Transverse colon (tissue), 4 donors: ENCODE data around the gene LRRC75A. TPM values are rescaled to one million over a fixed set of nuclear protein-coding genes. Genes with fewer than 3 reads are reported as not detected.
"Not testable (repeated sequence)": the region's sequence is repeated elsewhere in the genome, so short reads cannot be mapped to it uniquely, and the experiment has no call there.

Experiments used
- DNase-seq: peaks from one replicate; pipeline ENCODE4 v3.0.0-alpha.2; 2019
- H3K27ac ChIP-seq, 4 donors: fragments of 200-600 bp; sonication (generic); 2 replicates each; pipeline ENCODE4 v1.5.1; 2016 to 2018; ENCODE audit warnings: inconsistent platforms in 4 of 4
- H3K27me3 ChIP-seq: fragments of 200-600 bp; sonication (generic); 2 replicates; pipeline ENCODE4 v1.5.1; 2017; ENCODE audit warnings: inconsistent platforms
- H3K36me3 ChIP-seq, 4 donors: fragments of 200-600 bp; sonication (generic); 2 replicates each; pipeline ENCODE4 v1.5.1; 2017 to 2019; ENCODE audit warnings: inconsistent platforms in 4 of 4
- H3K4me1 ChIP-seq, 4 donors: fragments of 200-600 bp; sonication (generic); 2 replicates each; pipeline ENCODE4 v1.5.1; 2017 to 2020; ENCODE audit warnings: inconsistent platforms in 4 of 4
- H3K4me3 ChIP-seq, 4 donors: fragments of 200-600 bp; sonication (generic); 1 replicate in 1 of 4; 2 replicates in 3 of 4; pipeline versions ENCODE4 v1.5.1 to v1.6.1; 2017 to 2019; ENCODE audit warnings: inconsistent platforms in 4 of 4
- H3K9me3 ChIP-seq, 2 donors: fragments of 200-600 bp; sonication (generic); 2 replicates each; pipeline ENCODE4 v1.5.1; 2017 to 2019; ENCODE audit warnings: inconsistent platforms in 2 of 2
- CTCF ChIP-seq, 5 experiments: fragments of 200-600 bp in 3 of 5; fragments of 450-650 bp in 2 of 5; sonication (generic) in 3 of 5; IDR thresholded peaks; 1 replicate in 2 of 5; 2 replicates in 3 of 5; pipeline ENCODE4 v1.5.1; 2016 to 2017; ENCODE audit warnings: antibody characterized with exemption in 5 of 5, inconsistent platforms in 3 of 5, mild to moderate bottlenecking in 2 of 5, moderate library complexity in 1 of 5
- EP300 ChIP-seq: sonication (generic); formaldehyde crosslinking; IDR thresholded peaks from one replicate; pipeline ENCODE4 v1.6.1; 2017; ENCODE audit warnings: antibody characterized with exemption, low read depth
- POLR2A ChIP-seq: fragments of 450-650 bp; IDR thresholded peaks from one replicate; pipeline ENCODE4 v1.6.1; 2016; ENCODE audit warnings: antibody characterized with exemption, mild to moderate bottlenecking, moderate library complexity
- POLR2AphosphoS5 ChIP-seq, 3 donors: sonication (generic); formaldehyde crosslinking; IDR thresholded peaks; one replicate each; pipeline ENCODE4 v1.6.1; 2016; ENCODE audit warnings: antibody characterized with exemption in 3 of 3
- WGBS, 2 donors: methylation state at CpG; one replicate each; pipeline ENCODE4 v1.1.5; 2018; ENCODE audit warnings: low coverage in 1 of 2; 5-methylcytosine and 5-hydroxymethylcytosine counted together
- in situ Hi-C, 4 donors: fragments of 200-750 bp; cut with MboI; loops; one replicate each; pipeline versions ENCODE4 v1.15.0 to v1.15.1; 2017; ENCODE audit warnings: low sequenced_read_pairs in 3 of 4, low pct_ligation_motif_present in 1 of 4, low pct_unique_long_range_greater_than_20kb in 1 of 4
- intact Hi-C: fragments of 100-400 bp; cut with DNase I; formaldehyde crosslinking; loops from one replicate; pipeline ENCODE4 v1.15.1; 2023; ENCODE audit warnings: low total_unique reads
- small RNA-seq, 4 donors: library from RNA; depleted of rRNA; stranded (forward); fragments of <200 nt; gene quantifications; one replicate each; pipeline ENCODE3, GENCODE V24; 2016
- total RNA-seq, 4 donors: library from RNA; depleted of rRNA; stranded (reverse); fragments of >200 nt; gene quantifications; one replicate each; pipeline ENCODE4 v1.1.0, GENCODE V29; 2016

The LRRC75A gene
- total RNA-seq, 4 donors from 2014 or later: 67.9 to 194 (median 115) TPM

GRCh38 chr17:16398270-16399267 lies 93.4 kb downstream of the LRRC75A start:
- TF ChIP-seq POLR2AphosphoS5 (IDR thresholded peaks at IDR 0.05): no peak
- no peak for TF ChIP-seq CTCF (IDR thresholded peaks at IDR 0.05)
- TF ChIP-seq EP300: no peak
- no peak for TF ChIP-seq POLR2A
- Histone ChIP-seq H3K4me1 (no peaks in the 10 kb centered on the region), H3K36me3 (no peaks in the 10 kb centered on the region), H3K4me3 (no peak overlapping the region), H3K9me3 (no peaks in the 10 kb centered on the region), H3K27me3 (no peaks in the 10 kb centered on the region), H3K27ac (no peak overlapping the region)
- intact Hi-C loops: no loop called here
- in situ Hi-C loops: no loop called here
- no peak for DNase-seq
- WGBS, 2 donors: 33 to 51% methylated on average over 7 to 9 of the region's 9 CpGs

GRCh38 chr17:16396693-16397092 lies 95.3 kb downstream of the LRRC75A start:
- H3K4me3 ChIP-seq, H3K27me3 ChIP-seq, intact Hi-C loops, in situ Hi-C loops, H3K27ac ChIP-seq, H3K9me3 ChIP-seq, H3K4me1 ChIP-seq, DNase-seq, H3K36me3 ChIP-seq: not testable (repeated sequence)
- 83 to 96% methylated on average over 2 of the region's 2 CpGs for WGBS, 2 donors

GRCh38 chr17:16395887-16396286 lies 96.1 kb downstream of the LRRC75A start:
- H3K4me1 ChIP-seq, H3K9me3 ChIP-seq, intact Hi-C loops, DNase-seq, H3K36me3 ChIP-seq, H3K27me3 ChIP-seq, H3K27ac ChIP-seq, in situ Hi-C loops, H3K4me3 ChIP-seq: not testable (repeated sequence)
- 56 to 71% methylated on average over 3 to 4 of the region's 4 CpGs for WGBS, 2 donors

- in situ Hi-C loops, intact Hi-C loops, H3K27ac ChIP-seq, DNase-seq, H3K9me3 ChIP-seq, H3K27me3 ChIP-seq, H3K4me1 ChIP-seq, H3K4me3 ChIP-seq, H3K36me3 ChIP-seq: not testable (repeated sequence)
- WGBS, 2 donors: 88% methylated on average over 8 to 11 of the region's 11 CpGs
Measured at GRCh38 chr17:16392491-16392890, 99.5 kb downstream of the LRRC75A start.

Small RNAs within 50 kb of the gene (small RNA-seq; reads per million reads assigned to genes)
- gene SNORD49A: 0 reads per million in 4 donors
- gene SNORD65: 0 reads per million in 4 donors

Other genes starting within 250 kb of the LRRC75A start
- 100 to 1,000 TPM in 1 of 4 donors, 10 to 100 TPM in 3; 27.0 to 156 (median 57.1) TPM for gene CENPV, start 138.7 kb downstream of the LRRC75A start, total RNA-seq
- gene UBB, start 111.1 kb downstream of the LRRC75A start, total RNA-seq: 1,000 to 10,000 TPM in 1 of 4 donors, 100 to 1,000 TPM in 3; 426 to 1,167 (median 805) TPM
- 1 to 10 TPM; 2.4 to 8.2 (median 4.4) TPM for gene TRPV2, start 76.6 kb downstream of the LRRC75A start, total RNA-seq
- 1 to 10 TPM in 3 of 4 donors, not detected in 1; 2.5 to 5.2 (median 2.5) TPM for gene ZNF287, start 77.0 kb upstream of the LRRC75A start, total RNA-seq
- gene ZNF624, start 161.7 kb upstream of the LRRC75A start, total RNA-seq: 10 to 100 TPM in 1 of 4 donors, 1 to 10 TPM in 3; 1.5 to 11.1 (median 4.5) TPM
- gene CCDC144A, start 198.0 kb upstream of the LRRC75A start, total RNA-seq: 10 to 100 TPM in 2 of 4 donors, 1 to 10 TPM in 2; 4.1 to 19.7 (median 9.4) TPM